HAP-1 (cell line): ENCODE results near the gene MTMR10.

Source experiments
- DNase-seq, 2 experiments: peaks; one replicate each; pipeline ENCODE4 v3.0.0-alpha.2; 2016 to 2020; ENCODE audit warnings: low spot score in 2 of 2
- H3K27me3 ChIP-seq: fragments of 250-450 bp; sonication (Bioruptor Pico); 2 replicates; pipeline ENCODE4 v1.5.1; 2020; ENCODE audit warnings: low read depth, mild to moderate bottlenecking, moderate library complexity
- H3K36me3 ChIP-seq: fragments of 250-450 bp; sonication (Bioruptor Pico); replicated peaks from 2 replicates; pipeline ENCODE4 v1.5.1; 2020; ENCODE audit warnings: mild to moderate bottlenecking
- H3K4me1 ChIP-seq: fragments of 250-450 bp; sonication (Bioruptor Pico); 2 replicates; pipeline ENCODE4 v1.5.1; 2020; ENCODE audit warnings: mild to moderate bottlenecking
- H3K4me3 ChIP-seq: fragments of 250-450 bp; sonication (Bioruptor Pico); 2 replicates; pipeline ENCODE4 v1.5.1; 2020; ENCODE audit warnings: mild to moderate bottlenecking, moderate library complexity
- H3K9me3 ChIP-seq: fragments of 250-450 bp; sonication (Bioruptor Pico); 2 replicates; pipeline ENCODE4 v1.5.1; 2020; ENCODE audit warnings: mild to moderate bottlenecking, moderate library complexity
- in situ Hi-C: fragments of 300-500 bp; cut with MboI; formaldehyde crosslinking; loops from 3 replicates; pipeline ENCODE4 v1.14.3; 2020; ENCODE audit warnings: low sequenced_read_pairs, inconsistent platforms, mixed read lengths

Gene MTMR10

DNA sequence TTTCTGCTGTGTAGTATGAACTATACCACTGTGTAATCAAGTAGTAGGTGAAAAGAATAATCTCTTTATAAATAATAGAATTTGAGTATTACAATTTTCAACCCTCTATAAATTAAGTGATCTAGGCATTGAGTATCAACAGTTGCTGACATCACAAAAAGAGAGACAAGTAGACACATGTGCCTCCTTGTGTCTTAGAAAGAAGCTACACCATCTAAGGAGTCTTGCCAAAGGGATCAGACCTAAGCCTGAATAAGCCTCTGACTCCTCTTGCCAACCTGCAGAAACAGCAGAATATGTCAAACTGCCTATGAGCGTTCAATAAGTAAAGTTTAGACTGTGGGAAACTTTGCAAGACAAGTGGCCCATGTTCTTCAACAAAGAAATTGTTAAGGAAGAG is 5.8 kb upstream of the MTMR10 start:
- Histone ChIP-seq H3K4me3 (no peak overlapping the region), H3K4me1 (peaks cover 3% of the 10 kb centered on the region), H3K27me3 (no peaks in the 10 kb centered on the region), H3K9me3 (no peaks in the 10 kb centered on the region), H3K36me3 (no peaks in the 10 kb centered on the region)
- DNase-seq, result no peak
- in situ Hi-C loops, result no loop called here

DNA sequence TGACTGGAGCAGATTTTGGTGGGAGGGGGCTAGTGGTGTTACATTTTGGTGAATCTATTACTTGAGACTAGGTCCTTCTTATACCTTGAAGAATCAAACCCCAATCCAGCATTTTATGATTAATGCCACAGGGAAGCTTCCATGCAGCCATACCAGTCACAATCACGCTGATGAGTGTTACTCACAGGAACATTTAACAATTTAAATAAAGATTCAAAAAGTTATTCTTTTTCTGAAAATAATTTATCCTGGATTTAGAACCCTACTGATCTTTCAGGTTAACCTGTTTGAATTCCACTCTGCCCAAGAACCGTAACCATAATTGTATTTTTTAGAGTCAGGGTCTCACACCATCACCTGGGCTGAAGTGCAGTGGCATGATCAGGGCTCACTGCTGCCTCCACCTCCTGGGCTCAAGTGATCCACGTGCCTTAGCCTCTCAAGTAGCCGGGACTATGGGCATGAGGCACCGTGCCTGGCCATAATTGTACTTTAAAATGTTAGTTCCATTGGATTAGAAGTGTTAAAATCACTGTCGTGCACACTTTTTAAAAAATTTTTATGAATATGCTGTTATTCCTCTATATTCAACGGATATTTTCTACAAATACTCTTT is 929 bp upstream of the MTMR10 start:
- in situ Hi-C loops, result no loop called here
- Histone ChIP-seq H3K4me1 (peaks cover 7% of the 10 kb centered on the region), H3K27me3 (no peaks in the 10 kb centered on the region), H3K4me3 (peak overlapping the region; percentile 88), H3K36me3 (no peaks in the 10 kb centered on the region), H3K9me3 (no peaks in the 10 kb centered on the region)
- no peak for DNase-seq

DNA sequence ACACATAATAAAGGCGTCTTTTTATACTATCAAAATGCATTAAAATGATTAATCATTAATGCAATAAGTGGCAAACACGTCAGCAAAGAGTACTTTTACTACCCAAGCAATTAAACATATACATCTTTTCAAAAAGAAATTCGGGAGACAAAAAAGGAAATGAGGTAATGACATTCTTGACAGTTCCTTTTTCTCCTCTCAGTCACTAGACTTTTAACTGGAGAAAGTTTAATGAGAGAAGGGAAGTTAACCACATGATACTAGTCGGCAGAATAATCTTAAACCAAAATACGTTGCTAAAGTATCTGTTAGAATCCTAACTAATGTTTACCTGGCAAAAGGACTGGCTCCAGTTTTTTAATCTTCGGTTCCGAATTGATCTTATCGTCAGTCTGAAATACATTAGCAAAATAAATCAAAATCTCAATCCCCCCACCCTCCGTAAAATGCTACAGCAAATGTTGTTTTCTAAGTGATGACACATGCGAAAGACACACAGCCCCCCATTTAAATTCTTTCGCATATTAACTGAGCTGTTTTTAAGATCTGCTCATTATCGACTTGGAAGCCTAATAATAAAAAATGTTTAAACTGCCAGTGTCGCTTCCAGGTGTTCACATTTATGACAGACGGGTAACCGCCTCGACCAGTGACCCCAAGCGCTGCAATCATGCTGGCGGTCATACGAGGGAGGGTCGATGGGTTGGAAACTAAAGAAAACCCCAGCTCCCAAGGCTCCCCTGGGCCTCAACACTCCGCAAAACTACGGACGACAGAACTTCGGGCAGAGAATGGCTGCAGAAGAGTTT is 778 bp downstream of the MTMR10 start:
- Histone ChIP-seq H3K27me3 (no peaks in the 10 kb centered on the region), H3K4me3 (peak overlapping the region; percentile 88), H3K4me1 (peaks cover 7% of the 10 kb centered on the region), H3K9me3 (no peaks in the 10 kb centered on the region), H3K36me3 (no peaks in the 10 kb centered on the region)
- DNase-seq, result peak in 1 of 2 experiments; percentile 30
- in situ Hi-C loops, result no loop called here

DNA sequence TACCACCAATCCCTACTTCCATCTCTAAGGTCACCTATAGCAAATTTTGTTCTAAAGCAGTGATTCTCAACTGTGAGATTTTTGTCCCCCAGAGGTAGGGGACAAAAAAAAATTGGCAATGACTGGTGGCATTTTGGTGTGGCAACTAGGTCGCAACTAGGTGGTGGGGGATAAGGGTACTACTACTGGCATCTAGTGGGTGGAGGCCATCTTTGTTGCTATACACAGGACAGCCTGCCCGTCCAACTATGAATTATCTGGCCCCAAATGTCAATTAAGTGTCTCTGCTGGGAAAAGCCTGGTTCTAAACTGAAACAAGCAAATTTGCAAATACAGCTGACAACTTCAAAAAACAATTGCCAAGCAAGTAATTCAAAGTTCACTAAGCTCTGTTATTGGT is 1.4 kb downstream of the MTMR10 start:
- peaks cover 10% of the 10 kb centered on the region for H3K4me1 ChIP-seq
- H3K9me3 ChIP-seq, result no peaks in the 10 kb centered on the region
- H3K36me3 ChIP-seq, result no peaks in the 10 kb centered on the region
- in situ Hi-C loops, result no loop called here
- peak in 1 of 2 experiments; percentile 23 for DNase-seq
- peak overlapping the region; percentile 88 for H3K4me3 ChIP-seq
- H3K27me3 ChIP-seq, result no peaks in the 10 kb centered on the region

DNA sequence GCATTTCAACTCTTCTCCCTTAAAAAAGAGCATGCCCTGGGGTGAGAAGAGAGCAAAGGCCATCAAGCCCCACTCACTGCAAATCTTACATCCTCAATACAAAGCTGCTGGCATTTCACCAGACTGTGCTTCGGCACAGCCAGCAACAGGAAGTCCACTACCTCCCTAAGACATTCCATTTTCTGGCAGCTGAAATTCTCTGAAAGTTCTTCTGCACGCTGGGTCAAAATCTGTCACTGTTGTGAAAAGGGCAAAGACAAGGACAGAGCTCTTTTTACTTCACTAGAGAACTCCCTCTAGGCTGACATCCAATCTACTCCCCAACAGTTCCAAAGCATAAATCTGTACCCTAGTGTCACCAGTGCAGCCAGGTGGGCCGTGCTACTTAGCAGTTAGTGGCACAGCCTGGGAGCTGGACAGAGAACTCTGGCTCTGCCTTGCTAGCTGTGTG is 6.3 kb downstream of the MTMR10 start:
- Histone ChIP-seq H3K36me3 (no peaks in the 10 kb centered on the region), H3K4me3 (no peak overlapping the region)

DNA sequence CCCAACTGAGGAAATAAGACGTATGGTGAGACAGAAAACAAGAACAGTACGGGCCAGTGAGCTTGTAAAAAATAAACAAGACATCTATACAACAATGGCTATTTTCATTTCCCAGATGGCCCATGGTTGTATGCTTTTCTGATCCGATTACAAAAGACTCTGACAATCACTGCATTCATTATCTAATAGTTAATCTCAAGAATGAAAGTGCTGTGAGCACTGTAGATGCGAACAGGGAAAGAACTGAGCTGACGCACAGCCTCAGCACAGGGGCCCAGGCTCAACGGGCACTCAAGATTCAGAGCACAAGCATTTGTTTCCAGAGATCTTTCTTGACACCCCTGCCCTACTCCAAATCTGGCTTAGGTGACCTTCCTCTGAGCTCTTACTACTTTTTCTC is 6.9 kb downstream of the MTMR10 start:
- Histone ChIP-seq H3K9me3 (no peaks in the 10 kb centered on the region), H3K27me3 (no peaks in the 10 kb centered on the region), H3K4me1 (peaks cover 14% of the 10 kb centered on the region), H3K4me3 (no peak overlapping the region), H3K36me3 (no peaks in the 10 kb centered on the region)
- in situ Hi-C loops, result no loop called here
- DNase-seq, result peak; percentile 60 to 83

More for the DNA sequence above, 6.3 kb downstream of the MTMR10 start:
- in situ Hi-C loops, result no loop called here
- no peak for DNase-seq
- Histone ChIP-seq H3K9me3 (no peaks in the 10 kb centered on the region), H3K4me1 (peaks cover 14% of the 10 kb centered on the region), H3K27me3 (no peaks in the 10 kb centered on the region)

DNA sequence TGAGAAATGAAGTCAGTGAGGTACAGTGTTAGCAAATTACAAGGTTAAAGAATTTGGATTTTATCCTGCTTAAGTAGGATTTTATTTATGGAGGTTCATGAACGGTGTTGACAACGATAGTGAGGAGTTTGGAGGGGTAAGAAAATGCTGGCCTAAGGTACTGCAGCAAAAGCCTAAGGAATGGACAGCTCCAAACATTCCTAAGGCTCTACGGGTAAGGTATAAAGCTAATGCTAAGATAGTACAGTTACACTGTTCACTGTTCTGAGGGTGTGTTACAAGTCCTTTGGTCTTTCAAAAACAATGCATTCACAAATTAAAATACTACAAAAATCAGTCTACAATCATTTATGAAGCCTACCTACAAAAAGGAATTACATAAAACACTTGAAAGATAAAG is 7.3 kb downstream of the MTMR10 start:
- in situ Hi-C loops, result no loop called here
- no peaks in the 10 kb centered on the region for H3K36me3 ChIP-seq
- H3K4me3 ChIP-seq, result no peak overlapping the region
- no peaks in the 10 kb centered on the region for H3K9me3 ChIP-seq
- H3K27me3 ChIP-seq, result no peaks in the 10 kb centered on the region
- DNase-seq, result no peak
- H3K4me1 ChIP-seq, result peaks cover 14% of the 10 kb centered on the region

DNA sequence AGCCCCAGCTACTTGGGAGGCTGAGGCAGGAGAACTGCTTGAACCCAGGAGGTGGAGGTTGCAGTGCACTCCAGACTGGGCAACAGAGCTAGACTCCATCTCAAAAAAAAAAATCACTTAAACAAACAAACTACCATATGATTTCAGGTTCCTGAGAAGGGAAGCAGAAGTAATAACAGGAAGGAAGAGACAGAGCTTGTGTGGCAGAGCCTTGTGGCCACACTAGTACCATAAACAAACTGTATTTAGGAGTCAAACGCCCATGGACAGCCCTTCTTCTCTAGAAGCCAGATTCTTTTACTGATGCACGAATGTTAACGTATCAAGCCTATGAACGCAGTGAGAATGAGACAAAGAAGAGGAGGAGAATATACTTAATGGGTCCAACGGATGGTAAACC is 12.0 kb downstream of the MTMR10 start:
- in situ Hi-C loops, result no loop called here
- 0 out of 2 replicates have a peak, but pooled peaks cover 2% of the 10 kb centered on the region for H3K36me3 ChIP-seq
- peaks cover 7% of the 10 kb centered on the region for H3K4me1 ChIP-seq
- no peak overlapping the region for H3K4me3 ChIP-seq
- DNase-seq, result no peak
- no peaks in the 10 kb centered on the region for H3K27me3 ChIP-seq
- H3K9me3 ChIP-seq, result no peaks in the 10 kb centered on the region

DNA sequence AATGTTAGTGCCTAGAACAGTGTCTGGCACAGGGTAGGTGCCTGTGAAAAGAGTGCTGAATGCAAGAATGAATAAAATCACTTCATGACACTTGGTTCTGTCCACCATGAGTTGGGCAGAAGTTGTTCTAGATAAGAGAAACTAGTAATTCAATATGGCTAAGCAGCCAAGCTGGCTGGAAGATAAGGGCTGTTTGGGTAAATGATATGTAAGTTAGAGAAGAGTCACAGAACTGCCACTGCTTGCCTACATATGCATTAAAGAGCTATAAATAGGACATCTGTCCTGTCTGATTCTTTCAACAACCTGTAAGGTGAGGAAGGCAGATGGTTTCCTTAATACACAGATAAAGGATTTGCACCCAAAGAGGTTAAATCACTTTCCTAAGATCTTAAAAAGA is 13.1 kb downstream of the MTMR10 start:
- Histone ChIP-seq H3K4me3 (no peak overlapping the region), H3K36me3 (peaks cover 5% of the 10 kb centered on the region; the same call in 1 of the 2 replicates), H3K4me1 (no peaks in the 10 kb centered on the region), H3K9me3 (no peaks in the 10 kb centered on the region), H3K27me3 (no peaks in the 10 kb centered on the region)
- in situ Hi-C loops, result no loop called here
- no peak for DNase-seq

DNA sequence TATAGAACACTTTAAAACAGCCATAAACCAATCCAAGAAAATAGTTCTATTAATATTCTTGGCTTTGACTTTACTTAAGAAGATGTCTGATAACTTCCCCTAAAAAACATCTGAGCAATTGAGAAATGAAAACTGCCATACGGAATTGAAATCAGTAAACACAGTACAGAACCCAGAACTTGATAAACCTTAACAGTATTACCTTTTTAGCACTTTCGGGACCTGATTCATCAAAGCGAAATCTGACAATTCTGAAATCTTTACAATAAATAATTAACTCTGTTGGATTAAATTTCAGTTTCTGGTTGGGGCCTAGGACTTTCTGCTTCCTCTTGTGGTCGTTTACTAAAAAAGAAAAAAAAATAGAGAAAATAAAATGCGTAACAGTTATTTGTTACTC is 17.3 kb downstream of the MTMR10 start:
- in situ Hi-C loops, result no loop called here
- no peaks in the 10 kb centered on the region for H3K27me3 ChIP-seq
- no peak for DNase-seq
- H3K9me3 ChIP-seq, result no peaks in the 10 kb centered on the region
- H3K4me3 ChIP-seq, result no peak overlapping the region
- no peaks in the 10 kb centered on the region for H3K4me1 ChIP-seq
- H3K36me3 ChIP-seq, result peaks cover 5% of the 10 kb centered on the region; the same call in 1 of the 2 replicates

DNA sequence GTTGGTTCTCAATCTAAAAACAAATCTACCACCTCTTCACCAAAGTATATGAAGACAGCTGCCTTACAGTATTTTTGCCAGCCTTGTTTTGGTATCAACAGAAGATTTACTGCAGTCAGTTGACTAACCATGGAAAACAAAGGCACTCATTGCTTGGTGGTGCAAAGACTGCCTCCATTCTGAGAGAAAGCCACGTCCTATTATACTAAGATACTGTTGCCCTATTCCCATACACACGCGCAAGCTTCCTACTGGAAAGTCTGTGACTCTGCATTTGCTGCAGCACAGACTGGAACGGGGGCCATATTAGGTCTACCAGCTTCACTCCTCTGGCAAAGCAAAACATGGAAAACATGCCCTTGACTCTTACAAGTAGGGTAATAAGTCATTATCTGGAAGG is 18.0 kb downstream of the MTMR10 start:
- H3K4me3 ChIP-seq, result no peak overlapping the region
- in situ Hi-C loops, result no loop called here
- H3K36me3 ChIP-seq, result peaks cover 5% of the 10 kb centered on the region; the same call in 1 of the 2 replicates
- no peak for DNase-seq
- no peaks in the 10 kb centered on the region for H3K9me3 ChIP-seq
- H3K4me1 ChIP-seq, result no peaks in the 10 kb centered on the region
- no peaks in the 10 kb centered on the region for H3K27me3 ChIP-seq

DNA sequence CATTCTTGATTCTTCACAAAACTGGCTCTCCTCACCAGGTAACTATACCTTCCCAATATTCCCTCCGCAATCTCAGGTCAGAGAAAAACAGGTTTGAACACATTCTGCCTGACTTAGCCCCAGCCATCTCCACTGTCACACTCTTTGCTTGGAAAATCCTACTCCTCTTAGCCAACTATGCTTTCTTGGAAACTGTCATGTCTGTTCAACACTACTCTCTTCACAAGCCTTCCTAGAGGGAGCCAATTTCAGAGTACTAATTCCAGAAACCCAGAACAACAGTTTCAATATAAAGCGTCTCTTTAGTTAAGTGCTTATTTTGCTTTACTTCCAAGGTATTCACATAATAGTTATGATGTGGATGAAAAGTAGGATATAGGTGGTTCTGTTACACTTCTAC is 21.7 kb downstream of the MTMR10 start:
- Histone ChIP-seq H3K4me3 (no peak overlapping the region), H3K36me3 (peaks cover 3% of the 10 kb centered on the region; the same call in 1 of the 2 replicates), H3K4me1 (no peaks in the 10 kb centered on the region), H3K9me3 (no peaks in the 10 kb centered on the region), H3K27me3 (no peaks in the 10 kb centered on the region)
- no peak for DNase-seq
- in situ Hi-C loops, result no loop called here

DNA sequence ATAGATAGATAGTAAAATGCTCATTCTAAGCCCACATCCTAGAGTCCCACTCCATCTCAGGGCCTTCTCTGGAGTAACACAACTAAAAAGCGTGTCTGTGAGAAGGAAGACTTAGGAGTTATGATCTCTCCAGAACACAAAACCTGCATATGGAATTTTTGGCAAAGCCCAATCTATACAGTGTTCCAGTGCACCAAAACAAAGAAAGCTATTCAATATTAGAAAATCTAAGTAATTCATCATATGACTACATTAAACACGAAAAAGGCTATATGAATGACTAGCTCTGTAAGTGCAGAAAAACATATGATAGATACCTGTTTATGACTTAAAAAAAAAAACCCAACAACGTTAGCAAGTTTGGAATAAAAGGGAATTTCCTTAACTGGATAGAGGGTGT is 27.7 kb downstream of the MTMR10 start:
- Histone ChIP-seq H3K36me3 (no peaks in the 10 kb centered on the region; the same call in 1 of the 2 replicates), H3K9me3 (no peaks in the 10 kb centered on the region), H3K4me1 (no peaks in the 10 kb centered on the region), H3K27me3 (no peaks in the 10 kb centered on the region), H3K4me3 (no peak overlapping the region)
- DNase-seq, result no peak
- in situ Hi-C loops, result no loop called here

DNA sequence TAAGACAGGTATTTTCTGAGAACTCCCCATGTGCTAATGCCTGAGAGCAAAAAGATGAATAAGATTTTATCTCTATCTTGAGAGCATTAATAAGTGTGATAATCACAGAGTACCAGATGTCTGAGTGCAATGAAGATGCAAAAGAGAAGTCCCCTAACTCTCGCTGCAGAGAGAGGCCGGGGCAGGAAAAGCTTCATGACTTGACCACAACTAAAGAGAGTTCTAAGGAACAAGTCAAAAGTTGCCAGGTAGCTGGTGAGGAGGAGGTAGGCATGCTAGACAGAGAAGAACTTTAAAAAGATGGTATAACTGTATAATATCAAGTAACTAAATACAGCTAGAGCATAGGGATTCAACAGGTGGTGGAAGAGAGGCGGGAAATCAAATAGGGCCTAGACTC is 28.8 kb downstream of the MTMR10 start:
- in situ Hi-C loops, result no loop called here
- peaks cover 5% of the 10 kb centered on the region for H3K36me3 ChIP-seq
- no peaks in the 10 kb centered on the region for H3K9me3 ChIP-seq
- DNase-seq, result no peak
- H3K27me3 ChIP-seq, result no peaks in the 10 kb centered on the region
- H3K4me3 ChIP-seq, result no peak overlapping the region
- no peaks in the 10 kb centered on the region for H3K4me1 ChIP-seq
